ENCODE results near the gene AVPI1. TPM values are rescaled to one million over a fixed set of nuclear protein-coding genes. Genes with fewer than 3 reads are reported as not detected.

AVPI1 gene
- total and polyA plus RNA-seq, 2 experiments from 2014 or later, result 7.4 to 7.6 TPM

DNA sequence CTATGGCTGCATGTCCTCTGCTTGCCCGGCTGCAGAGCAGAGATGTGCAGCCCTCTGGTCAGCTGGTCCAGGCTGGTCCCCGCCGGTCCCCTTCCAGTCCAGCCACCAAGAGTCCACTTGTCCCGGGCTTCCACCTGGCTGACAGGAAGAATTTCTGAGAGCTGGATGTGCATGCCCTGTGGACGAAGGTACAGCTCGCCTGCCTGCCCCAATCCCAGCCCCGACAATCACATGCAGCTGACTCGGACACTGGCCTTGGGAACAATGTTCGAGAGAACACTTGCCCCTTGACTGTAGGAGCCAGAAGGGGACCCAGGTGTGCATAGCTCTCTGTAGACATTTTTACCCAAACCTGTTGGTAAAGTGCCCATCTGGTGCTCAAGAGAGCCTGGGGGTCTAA lies 11.8 kb downstream of the AVPI1 start (continued):
- TF ChIP-seq, protein P1, sequence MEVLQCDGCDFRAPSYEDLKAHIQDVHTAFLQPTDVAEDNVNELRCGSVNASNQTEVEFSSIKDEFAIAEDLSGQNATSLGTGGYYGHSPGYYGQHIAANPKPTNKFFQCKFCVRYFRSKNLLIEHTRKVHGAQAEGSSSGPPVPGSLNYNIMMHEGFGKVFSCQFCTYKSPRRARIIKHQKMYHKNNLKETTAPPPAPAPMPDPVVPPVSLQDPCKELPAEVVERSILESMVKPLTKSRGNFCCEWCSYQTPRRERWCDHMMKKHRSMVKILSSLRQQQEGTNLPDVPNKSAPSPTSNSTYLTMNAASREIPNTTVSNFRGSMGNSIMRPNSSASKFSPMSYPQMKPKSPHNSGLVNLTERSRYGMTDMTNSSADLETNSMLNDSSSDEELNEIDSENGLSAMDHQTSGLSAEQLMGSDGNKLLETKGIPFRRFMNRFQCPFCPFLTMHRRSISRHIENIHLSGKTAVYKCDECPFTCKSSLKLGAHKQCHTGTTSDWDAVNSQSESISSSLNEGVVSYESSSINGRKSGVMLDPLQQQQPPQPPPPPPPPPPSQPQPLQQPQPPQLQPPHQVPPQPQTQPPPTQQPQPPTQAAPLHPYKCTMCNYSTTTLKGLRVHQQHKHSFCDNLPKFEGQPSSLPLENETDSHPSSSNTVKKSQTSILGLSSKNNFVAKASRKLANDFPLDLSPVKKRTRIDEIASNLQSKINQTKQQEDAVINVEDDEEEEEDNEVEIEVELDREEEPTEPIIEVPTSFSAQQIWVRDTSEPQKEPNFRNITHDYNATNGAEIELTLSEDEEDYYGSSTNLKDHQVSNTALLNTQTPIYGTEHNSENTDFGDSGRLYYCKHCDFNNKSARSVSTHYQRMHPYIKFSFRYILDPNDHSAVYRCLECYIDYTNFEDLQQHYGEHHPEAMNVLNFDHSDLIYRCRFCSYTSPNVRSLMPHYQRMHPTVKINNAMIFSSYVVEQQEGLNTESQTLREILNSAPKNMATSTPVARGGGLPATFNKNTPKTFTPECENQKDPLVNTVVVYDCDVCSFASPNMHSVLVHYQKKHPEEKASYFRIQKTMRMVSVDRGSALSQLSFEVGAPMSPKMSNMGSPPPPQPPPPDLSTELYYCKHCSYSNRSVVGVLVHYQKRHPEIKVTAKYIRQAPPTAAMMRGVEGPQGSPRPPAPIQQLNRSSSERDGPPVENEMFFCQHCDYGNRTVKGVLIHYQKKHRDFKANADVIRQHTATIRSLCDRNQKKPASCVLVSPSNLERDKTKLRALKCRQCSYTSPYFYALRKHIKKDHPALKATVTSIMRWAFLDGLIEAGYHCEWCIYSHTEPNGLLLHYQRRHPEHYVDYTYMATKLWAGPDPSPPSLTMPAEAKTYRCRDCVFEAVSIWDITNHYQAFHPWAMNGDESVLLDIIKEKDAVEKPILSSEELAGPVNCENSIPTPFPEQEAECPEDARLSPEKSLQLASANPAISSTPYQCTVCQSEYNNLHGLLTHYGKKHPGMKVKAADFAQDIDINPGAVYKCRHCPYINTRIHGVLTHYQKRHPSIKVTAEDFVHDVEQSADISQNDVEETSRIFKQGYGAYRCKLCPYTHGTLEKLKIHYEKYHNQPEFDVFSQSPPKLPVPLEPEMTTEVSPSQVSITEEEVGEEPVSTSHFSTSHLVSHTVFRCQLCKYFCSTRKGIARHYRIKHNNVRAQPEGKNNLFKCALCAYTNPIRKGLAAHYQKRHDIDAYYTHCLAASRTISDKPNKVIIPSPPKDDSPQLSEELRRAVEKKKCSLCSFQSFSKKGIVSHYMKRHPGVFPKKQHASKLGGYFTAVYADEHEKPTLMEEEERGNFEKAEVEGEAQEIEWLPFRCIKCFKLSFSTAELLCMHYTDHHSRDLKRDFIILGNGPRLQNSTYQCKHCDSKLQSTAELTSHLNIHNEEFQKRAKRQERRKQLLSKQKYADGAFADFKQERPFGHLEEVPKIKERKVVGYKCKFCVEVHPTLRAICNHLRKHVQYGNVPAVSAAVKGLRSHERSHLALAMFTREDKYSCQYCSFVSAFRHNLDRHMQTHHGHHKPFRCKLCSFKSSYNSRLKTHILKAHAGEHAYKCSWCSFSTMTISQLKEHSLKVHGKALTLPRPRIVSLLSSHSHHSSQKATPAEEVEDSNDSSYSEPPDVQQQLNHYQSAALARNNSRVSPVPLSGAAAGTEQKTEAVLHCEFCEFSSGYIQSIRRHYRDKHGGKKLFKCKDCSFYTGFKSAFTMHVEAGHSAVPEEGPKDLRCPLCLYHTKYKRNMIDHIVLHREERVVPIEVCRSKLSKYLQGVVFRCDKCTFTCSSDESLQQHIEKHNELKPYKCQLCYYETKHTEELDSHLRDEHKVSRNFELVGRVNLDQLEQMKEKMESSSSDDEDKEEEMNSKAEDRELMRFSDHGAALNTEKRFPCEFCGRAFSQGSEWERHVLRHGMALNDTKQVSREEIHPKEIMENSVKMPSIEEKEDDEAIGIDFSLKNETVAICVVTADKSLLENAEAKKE (CRISPR knock-in tag; IDR thresholded peaks at IDR 0.05), result no peak

DNA sequence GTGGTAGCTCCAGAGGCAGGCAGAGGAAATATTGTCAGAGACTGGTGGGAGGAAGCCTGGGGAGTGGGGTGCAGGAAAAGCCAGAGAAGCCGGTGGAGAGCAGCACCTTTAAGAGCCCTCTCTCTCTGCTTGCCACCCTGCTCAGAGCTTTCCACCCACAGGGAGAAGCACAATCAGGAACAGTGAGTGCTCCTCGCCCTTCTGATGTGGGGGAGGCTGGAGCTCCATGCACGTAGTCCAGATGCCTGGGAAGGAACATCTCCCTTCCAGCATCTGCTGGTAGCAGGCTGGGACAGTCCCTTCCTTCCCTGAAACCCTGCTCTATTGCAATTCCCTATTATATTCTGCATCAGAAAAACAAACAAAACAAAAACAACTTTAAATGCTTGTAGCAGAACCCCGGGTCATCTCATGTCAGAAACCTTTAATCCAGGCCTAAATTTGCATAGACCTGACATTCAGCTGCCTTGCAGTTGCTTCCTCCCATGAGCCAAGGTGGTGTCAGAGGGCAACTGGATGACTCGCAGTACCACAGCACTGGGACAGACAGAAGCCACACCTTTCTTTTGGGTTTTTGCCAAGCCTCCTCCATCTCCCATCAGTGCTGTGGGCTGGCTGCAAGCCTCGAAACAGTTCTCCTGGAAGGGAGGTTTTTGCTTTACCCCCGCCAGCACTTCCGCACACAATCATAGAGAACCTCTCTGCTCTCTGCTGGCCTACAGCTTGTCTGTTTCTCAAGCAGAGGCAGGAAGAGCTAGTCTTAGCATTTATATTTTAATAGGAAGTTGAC lies 13.1 kb downstream of the AVPI1 start:
- H3K36me3 ChIP-seq (ENCODE audit: insufficient read depth), result peaks cover 18% of the 10 kb centered on the region
- Mint-ChIP-seq H3K4me1 (no peaks in the 10 kb centered on the region), H3K4me3 (no peak overlapping the region), H3K27me3 (ENCODE audit: insufficient read depth, low read depth, poor library complexity) (peaks cover 3% of the 10 kb centered on the region), H3K36me3 (ENCODE audit: low read depth) (peaks cover 56% of the 10 kb centered on the region), H3K9me3 (no peaks in the 10 kb centered on the region), H3K27ac (no peak overlapping the region)
- TF ChIP-seq ZNF114 (CRISPR knock-in tag; IDR thresholded peaks at IDR 0.05), result no peak
- TF ChIP-seq JUNB (IDR thresholded peaks at IDR 0.05; ENCODE audit: unreplicated experiment), result no peak
- TF ChIP-seq CREB1 (CRISPR knock-in tag; IDR thresholded peaks at IDR 0.05; ENCODE audit: low read depth), result no peak
- TF ChIP-seq EZH2phosphoT487 (IDR thresholded peaks at IDR 0.05; ENCODE audit: unreplicated experiment), result no peak
- TF ChIP-seq, protein P1 (CRISPR knock-in tag; IDR thresholded peaks at IDR 0.05), result no peak
- no peak for TF ChIP-seq STAT1 (IDR thresholded peaks at IDR 0.05; ENCODE audit: unreplicated experiment)
- H3K4me3 ChIP-seq, result no peak overlapping the region
- H2AFZ ChIP-seq, result no peak overlapping the region
- H3K4me1 ChIP-seq (ENCODE audit: insufficient read depth), result no peaks in the 10 kb centered on the region
- no peaks in the 10 kb centered on the region for H3K9me2 ChIP-seq (ENCODE audit: insufficient read depth)
- H4K20me1 ChIP-seq (replicated peaks; ENCODE audit: insufficient read depth), result no peaks in the 10 kb centered on the region; the same call in 1 of the 2 replicates
- DNase-seq (ENCODE audit: low spot score) (no peak), ATAC-seq (no peak)
- H3K27ac ChIP-seq (ENCODE audit: low read depth), result no peak overlapping the region
- H3K79me2 ChIP-seq (replicated peaks; ENCODE audit: insufficient read depth), result no peaks in the 10 kb centered on the region
- no peak overlapping the region for H3K4me2 ChIP-seq
- H3F3A ChIP-seq (replicated peaks; ENCODE audit: low read depth), result no peaks in the 10 kb centered on the region; the same call in 1 of the 2 replicates
- H3K27me3 ChIP-seq (ENCODE audit: insufficient read depth), result no peaks in the 10 kb centered on the region

All from GM23338 (cell line).